COLO668 (cell line): ENCODE results near the gene IL5RA.

Source experiments
- DNase-seq: peaks from one replicate; lab custom pipeline; 2025; ENCODE audit not compliant: unreplicated experiment; lab: John Stamatoyannopoulos, UW

The IL5RA gene

GRCh38 chr3:3066910-3067309 is 43.3 kb downstream of the IL5RA start:
- DNase-seq = no peak

- DNase-seq = no peak
These were observed 43.8 kb downstream of the IL5RA start for GRCh38 chr3:3066378-3066777.

GRCh38 chr3:3065876-3066275 is 44.3 kb downstream of the IL5RA start:
- DNase-seq = no peak

- no peak for DNase-seq
These were observed 45.9 kb downstream of the IL5RA start for GRCh38 chr3:3064297-3064696.

GRCh38 chr3:3059645-3060044 is 50.5 kb downstream of the IL5RA start:
- no peak for DNase-seq

GRCh38 chr3:3053974-3054373 is 56.2 kb downstream of the IL5RA start:
- DNase-seq = no peak

GRCh38 chr3:3038201-3038991 is 71.8 kb downstream of the IL5RA start:
- DNase-seq = no peak

GRCh38 chr3:3037156-3037555 is 73.0 kb downstream of the IL5RA start:
- no peak for DNase-seq

GRCh38 chr3:3031326-3031725 is 78.8 kb downstream of the IL5RA start:
- no peak for DNase-seq

GRCh38 chr3:3027976-3028567 is 82.1 kb downstream of the IL5RA start:
- DNase-seq = no peak

- DNase-seq = no peak
These were observed 86.9 kb downstream of the IL5RA start for GRCh38 chr3:3023111-3023745.

- no peak for DNase-seq
These were observed 90.0 kb downstream of the IL5RA start for GRCh38 chr3:3020209-3020608.
